ENCODE data around the gene PDE1C.

PDE1C gene

DNA sequence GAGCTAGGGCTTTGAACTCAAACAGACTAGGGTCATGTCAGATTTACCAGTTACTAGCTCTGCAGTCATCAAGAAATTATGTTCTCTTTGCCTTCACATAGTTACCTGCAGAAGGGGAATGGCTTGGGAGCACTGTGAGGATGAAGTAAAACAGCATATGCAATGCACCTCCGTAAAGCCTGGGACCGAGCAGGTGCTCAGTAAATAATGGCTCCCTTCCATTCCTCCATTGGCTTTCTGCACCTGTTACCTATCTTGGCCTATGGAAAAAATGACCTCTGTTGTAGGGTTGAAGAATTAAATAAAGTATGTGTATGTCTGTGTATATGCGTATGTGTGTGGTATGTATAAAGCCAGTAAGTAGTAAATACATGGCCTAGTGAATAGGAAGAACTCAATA lies 78.8 kb downstream of the PDE1C start:
- DNase-seq (ENCODE audit: low read depth) = no peak

DNA sequence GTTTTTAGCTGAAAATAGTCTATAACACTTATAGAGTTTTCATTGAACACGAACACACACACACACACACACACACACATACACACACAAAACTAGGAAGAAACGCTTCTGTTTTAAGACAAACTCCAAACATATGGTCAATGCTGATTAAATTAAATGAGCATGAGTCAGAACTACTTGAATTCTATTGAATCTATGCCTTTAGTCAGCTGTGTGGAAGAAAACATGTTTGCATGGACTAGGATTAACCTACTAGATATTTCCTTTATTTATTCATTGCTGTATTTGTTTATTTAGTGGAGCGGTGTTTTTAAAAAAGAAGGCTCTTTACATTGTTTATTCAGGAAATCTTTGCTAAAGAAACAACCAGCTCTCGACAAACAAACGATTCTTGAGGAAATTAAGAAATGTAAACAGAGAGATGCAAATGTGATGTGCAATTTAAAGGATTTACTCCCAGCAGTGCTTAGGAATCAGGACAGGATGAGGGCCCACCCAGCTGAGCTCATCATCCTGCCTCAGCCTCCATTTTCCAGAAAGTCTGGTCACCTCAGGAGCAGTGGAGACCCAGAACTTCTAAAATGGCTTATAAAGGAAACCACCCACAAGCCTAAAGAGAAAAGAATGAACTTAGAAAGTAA lies 83.2 kb downstream of the PDE1C start:
- DNase-seq (ENCODE audit: low read depth) = no peak

DNA sequence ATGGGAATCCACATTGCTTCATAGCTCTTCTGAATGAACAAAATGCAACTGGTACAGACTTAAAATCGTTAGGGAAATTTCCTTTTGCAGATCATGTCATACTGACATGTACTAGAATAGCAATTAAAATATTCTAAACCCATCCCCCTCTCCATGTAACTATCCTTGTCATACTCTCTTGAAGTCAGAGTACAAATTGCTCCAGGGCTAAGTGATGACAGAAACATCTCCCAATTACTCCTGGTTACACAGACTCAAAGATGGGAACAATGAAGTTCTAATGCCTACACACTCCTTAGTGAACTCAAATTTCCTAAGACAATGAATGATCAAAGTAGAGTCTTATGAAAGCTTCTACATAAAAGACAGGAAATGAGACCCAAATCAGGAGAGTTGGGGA lies 87.2 kb downstream of the PDE1C start:
- DNase-seq (ENCODE audit: low read depth) = no peak

DNA sequence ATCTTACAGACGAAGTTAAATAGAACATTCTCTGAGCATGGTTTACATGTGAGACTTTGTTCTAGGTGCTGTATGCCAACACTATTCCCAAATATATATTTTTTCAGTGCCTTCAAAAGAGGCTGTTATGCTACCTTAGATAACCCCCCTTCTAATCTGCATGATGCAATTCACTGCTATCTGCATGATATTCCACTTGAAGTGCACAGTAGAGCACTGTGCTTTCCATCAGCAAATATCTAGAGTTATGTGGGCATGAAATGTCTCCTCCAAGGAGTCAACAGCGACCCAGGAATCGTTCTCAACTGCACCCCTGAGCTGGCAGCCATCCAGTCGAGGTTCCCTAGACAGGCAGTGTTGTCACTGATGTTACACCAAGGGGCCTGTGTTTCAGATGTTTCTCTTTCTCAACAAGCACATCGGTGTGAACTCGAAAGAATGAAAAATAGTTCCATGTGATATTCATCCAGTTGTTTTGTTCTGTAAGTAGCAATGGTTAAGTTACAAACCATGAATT lies 88.3 kb downstream of the PDE1C start:
- no peak for DNase-seq (ENCODE audit: low read depth)

DNA sequence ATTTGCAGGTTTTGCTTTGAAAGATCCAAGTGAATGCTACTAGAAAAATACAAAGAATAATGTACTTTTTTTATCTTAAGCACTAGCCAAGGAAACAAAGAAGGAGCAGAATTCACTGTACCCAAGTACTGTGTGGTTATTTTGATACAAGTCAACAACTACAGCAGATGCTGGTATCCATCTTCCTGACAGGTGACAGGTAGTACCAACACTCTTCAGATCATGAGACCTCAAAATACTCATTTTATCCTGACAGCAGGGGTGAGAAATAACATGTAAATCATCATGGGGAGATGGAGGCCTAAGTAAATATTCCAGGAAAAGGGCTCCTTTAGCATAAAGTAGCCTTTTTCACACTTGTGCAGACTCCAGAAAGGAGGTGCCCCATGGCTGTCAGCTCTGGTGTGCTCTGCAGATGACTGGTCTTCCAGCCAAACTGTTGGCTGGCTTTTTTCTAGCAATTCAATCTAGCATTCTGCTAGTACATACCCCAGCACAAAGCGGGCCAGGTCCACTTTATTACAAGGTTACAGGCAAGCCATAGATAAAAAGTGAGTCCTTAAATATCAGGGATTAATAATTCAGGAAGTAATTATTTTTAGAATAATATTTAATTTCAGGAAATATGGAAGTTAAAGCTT lies 90.4 kb downstream of the PDE1C start:
- DNase-seq (ENCODE audit: low read depth) = no peak

DNA sequence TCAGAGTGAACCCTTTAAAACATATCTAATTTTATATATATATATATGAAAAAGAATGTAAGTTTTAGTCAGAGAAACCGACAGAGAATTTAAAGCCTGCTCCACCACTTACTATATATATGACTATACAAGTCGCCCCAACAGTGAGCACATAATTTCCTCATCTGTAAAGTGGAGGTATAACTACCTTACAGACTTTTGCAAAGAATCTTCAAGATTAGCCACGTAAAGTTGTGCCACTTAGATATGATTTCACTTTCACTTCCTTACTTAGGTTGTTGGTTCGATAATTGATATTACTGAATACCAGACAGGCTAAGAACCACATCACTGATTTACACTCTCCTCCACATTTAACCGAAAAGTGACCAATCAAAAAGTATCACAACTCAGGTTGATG lies 94.7 kb downstream of the PDE1C start:
- no peak for DNase-seq (ENCODE audit: low read depth)

DNA sequence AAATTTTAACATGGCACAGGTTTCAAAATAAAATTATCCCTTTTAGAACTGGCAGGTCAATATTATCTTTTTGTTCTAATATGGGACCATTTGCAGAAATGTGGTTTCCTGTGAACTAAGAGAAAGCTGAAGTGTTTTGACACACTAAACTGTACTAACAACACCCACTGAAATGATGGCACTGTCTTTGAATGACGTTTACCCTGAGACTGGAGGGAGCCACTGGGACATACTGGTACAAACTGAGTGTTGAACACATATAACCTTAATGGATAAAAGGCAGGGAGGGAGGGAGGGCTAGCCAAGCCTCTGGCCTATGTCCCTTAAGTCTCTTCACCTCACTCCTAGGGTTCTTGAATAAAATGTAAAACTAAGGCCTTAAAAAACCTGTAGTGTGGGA lies 95.9 kb downstream of the PDE1C start:
- DNase-seq (ENCODE audit: low read depth) = no peak

DNA sequence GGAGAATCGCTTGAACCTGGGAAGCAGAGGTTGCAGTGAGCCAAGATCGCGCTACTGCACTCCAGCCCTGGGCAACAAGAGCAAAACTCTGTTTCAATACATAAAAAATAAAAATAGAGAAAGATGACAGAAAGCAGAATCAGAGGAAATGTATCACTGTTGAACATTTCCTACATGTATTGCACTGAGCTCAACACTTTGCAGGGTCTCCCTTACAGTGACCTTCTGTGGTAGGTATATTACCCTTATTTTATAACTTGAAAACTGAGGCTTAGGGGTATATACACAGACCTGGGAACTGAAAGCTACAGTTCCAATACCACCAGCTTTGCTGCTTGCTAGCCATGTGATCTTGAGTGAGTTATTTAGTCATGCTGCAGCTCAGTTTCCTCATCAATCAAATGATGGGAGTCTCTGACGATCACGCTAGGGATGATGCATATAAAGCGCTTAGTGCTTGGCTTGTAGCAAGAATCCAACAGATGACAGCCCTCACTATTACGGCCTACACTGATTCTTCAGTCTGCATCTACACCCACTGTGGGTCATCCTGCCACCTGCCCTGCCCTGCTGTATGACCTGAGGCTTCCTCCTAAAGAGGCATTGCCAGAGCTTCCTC lies 99.0 kb downstream of the PDE1C start:
- no peak for DNase-seq (ENCODE audit: low read depth)

DNA sequence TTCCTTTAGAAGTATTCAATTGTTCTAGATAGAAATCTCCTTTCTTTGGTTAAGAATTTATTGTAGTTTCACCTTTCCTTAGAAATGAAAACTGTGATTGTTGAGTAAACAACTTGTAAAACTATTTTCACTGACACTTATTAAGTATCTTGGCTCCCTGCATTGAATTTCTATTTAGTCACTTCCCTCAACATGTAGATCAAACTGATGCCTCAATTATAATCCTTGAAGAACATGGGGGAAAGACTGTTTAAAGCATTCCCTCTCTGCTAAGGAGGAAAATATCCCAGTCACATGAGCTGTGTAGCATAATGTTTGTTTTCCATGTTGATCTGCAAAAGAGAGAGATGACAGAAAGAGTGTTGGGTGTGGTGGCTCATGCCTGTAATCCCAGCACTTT lies 99.7 kb downstream of the PDE1C start:
- DNase-seq (ENCODE audit: low read depth) = no peak

DNA sequence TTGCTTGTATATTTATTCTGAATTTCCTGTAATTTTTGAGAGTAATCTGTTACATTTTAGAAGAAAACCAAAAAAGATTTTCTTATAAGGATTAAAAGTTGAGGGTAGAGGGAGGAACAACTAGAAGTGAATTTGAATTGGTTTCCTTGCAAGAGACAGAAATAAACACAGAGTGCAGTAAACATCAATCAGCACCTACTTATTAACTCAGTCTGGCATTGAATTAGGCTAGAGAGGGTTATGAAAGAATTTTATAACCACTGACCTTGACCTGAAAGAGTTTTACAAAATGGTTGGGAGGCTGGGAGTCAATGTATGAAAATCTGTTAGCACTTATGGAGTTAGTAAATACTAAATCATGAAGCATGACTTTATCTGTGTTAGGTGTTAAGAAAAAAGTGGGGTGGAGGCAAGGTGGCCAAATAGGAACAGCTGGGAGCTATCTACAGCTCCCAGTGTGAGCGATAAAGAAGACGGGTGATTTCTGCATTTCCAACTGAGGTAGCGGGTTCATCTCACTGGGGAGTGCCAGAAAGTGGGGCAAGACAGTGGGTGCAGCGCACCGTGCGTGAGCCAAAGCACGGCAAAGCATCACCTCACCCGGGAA lies 106.5 kb downstream of the PDE1C start:
- DNase-seq (ENCODE audit: low read depth) = no peak

DNA sequence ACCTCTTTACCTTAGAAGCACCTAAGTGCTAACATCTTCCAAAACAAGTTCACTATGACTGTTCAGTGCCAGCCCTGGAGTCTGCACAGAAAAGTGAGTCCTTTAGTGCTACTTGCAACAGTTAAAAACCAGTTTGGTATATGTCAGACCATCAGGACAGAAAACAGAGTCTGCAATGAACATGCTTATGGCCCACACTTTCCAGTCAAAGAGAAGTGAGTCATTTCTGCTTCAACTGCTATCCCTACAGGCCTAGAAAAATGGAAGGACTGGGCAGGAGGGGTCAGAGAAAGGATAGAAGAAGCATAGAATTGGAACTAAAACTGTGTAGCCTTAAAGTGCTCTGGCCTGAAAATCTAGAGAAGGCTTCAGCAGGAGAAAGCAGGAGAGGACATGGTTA lies 108.0 kb downstream of the PDE1C start:
- no peak for DNase-seq (ENCODE audit: low read depth)

DNA sequence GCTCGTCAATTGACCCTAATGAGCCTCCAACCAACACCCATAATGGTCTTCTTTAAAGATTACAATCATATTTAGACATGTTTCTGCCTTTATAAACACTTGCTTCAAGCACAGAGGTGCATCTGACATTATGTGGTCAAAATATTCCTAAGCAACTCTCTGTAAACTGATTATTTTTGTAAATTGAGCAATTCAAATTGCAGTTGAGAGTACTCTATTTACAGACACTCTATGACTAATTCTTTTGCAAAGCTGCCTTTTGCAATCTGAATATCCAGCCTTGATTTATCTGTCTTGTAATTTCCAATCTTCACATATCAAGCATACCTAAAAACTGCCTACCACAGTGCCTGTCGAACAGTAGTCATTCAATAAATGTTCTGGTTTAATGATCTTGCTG lies 112.0 kb downstream of the PDE1C start:
- DNase-seq (ENCODE audit: low read depth) = no peak

DNA sequence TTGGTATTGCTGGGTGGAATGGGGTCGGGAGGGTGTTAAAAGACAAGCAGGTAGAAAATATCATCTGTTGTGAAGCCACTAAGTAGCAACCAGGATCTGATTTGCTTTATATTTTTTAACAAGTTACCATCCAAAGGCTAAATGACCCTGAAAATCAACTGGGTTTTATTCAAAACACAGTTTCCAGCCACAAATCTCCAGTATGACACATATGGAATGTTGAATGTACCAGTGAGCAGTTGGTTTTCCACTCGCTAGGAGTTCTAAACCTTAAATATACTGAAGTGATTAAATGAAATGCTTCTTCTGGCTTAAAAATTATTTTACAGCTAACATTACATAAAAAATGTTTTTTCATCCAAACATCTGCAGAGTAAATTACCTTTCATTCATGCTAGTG lies 112.5 kb downstream of the PDE1C start:
- DNase-seq (ENCODE audit: low read depth) = no peak

DNA sequence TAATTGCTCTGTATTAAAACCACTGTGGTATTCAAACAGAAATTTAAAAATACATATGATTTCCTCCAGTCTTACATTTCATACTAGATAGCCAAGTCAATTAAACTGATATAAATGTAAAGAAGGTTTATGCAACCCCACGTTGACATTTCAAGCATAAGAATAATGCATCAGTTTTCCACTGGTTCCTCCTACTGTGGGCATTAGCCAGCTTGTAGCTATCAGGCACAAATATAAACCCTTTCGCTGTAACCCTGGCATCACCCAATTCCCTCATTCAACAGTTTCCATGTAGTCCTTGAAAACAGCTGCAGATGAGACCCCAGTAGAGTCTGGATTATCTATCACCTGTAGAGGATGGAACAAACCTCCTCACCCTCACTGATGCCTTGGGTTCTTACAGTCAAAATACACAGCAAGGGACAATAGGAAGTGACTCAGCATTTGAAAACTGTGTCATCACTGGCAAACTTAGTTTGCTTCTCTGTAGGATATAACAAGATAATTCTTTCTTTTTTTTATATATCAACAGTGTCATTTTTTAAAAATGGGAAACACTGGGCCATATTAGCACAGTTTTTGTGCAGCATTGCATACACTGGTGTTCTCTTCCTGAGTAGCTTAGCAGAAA lies 113.0 kb downstream of the PDE1C start:
- DNase-seq (ENCODE audit: low read depth) = no peak

DNA sequence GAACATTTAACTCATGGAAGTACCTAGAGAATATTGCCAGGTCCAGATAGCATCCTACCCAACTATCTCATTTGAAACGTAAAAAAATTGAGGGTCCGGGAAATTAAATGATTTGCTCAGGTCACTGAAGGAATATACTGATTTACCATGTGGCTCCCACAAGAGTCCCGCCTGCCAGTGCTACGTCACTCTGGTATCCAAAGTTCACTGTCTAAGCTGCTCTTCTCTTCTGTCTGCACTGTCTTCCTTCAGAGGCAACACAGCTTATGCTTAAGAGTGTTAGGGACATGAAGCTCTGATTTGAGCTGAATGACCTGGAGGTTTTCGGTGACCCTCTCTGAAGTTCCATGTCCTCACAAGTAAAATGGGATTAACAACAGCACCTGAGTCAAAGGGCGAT lies 114.6 kb downstream of the PDE1C start:
- no peak for DNase-seq (ENCODE audit: low read depth)

DNA sequence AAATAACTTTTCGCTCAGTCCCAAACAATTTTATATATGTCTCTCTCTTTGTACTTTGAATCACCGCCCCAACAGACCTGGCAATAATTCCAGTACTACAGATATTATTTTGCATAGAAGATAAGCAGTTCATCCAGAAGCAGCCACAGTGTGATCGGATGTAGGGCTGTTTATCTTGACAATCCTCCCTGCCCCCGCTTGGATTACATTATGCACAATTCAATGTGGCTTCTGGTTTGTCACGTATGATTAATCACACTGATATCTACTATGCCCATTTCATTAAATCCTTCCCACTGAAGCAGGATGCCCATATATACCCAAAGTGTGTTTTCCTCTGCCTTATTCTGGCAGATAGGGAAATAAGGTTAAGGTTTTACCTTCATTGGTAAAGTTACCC lies 115.2 kb downstream of the PDE1C start:
- DNase-seq (ENCODE audit: low read depth) = no peak

DNA sequence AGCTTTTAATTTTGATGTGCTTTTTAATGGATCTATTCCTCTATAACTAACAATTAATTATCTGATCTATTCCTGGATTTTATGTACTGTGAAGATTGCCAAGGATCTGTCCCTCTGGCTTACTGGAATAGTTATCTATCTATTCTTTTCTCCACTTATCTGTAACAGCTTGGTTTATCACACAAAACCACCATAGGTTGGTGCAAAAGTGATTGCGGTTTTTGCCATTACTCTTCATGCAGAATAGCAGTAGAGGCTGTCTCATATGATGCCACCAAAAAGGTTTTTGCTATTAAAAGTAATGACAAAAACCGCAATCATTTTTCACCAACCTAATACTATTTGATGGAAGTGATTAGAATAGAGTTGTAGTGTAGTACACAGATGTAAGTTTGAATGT lies 115.7 kb downstream of the PDE1C start:
- DNase-seq (ENCODE audit: low read depth) = no peak

DNA sequence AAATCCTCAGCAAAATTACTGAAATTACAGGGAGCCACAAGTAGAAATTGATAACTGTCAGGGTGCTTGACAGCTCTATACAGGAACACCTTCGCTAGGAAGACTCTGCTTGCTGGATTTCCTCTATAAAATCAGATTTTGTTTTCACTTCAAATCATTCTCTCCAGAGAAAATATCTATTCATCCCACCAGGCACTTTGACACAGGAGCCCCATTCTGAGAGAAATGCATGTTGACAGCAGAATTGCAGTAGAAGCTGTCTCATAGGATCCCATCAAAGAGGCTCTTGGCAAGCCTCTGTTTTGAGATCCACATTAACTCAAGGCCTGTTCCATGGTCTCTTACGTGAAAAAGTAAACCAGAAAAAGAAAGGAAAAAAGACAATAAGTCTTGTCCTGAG lies 116.8 kb downstream of the PDE1C start:
- DNase-seq (ENCODE audit: low read depth) = no peak

DNA sequence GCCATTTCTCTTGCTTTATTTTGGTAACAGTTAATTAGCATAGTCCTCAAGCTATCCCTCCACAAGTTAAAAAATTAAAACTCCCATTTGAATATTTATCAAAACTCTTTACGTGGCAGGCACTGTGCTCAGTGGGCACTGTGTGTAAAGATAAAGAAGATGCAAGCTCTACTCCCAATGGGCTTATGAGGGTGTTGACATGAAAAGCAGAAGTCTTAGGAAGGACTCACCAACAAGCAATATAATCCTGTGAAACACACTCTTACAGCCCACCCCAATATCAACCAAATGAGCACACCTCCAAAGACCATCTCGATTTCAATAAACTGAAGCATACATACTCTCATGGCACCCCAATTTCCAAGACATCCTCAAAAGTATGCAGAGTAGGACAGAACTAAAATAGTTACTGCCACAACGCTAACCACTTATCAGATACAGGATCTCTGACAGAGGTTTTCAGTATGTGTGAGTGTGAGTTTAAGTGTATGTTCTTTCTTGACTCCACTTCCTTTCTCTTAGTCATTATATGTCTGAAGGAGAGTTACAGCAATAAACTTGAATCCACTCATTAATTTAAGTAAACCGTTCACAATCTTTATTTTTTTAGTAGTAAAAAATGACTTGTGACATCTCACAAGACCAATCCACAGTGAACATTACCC lies 120.0 kb downstream of the PDE1C start:
- DNase-seq (ENCODE audit: low read depth) = no peak

DNA sequence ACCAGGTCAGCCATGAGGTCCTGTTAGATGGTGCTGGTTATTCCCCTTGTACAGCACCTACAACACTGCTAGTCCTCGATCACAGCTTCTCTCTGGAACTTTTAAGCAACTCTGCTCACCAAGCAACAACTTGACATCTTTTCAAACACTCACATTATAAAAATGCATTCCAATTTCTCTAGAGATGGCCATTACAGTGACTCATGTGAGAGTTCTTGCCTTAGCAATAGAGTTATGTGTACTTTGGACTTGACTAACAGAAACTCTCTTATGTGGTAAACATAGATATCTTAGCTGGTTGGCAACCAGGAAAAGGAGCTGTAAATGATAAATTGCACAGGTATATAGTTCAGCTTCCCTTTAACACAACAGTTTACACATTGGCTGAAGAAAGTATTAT lies 122.2 kb downstream of the PDE1C start:
- peak; percentile 22 for DNase-seq (ENCODE audit: low read depth)

DNA sequence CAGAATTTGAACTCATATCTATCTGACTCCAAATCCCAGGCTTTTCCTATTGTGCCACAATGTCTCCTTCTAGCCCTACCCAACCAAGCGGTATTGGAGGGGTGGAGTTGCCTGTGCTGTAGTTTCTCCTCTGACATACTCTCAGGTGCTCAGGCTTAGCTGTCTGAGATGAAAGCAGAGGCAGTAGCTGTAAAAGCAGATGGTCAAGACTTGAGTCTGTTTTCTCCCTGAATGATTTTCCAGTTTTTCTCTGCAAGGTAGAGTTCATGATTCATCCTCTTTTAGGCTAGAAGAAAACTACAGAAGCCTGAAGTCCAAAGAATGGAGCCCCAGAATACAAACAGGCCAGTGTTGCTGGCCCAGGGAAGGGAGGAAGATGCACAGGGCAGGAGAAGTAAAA lies 130.0 kb downstream of the PDE1C start:
- DNase-seq (ENCODE audit: low read depth) = no peak

DNA sequence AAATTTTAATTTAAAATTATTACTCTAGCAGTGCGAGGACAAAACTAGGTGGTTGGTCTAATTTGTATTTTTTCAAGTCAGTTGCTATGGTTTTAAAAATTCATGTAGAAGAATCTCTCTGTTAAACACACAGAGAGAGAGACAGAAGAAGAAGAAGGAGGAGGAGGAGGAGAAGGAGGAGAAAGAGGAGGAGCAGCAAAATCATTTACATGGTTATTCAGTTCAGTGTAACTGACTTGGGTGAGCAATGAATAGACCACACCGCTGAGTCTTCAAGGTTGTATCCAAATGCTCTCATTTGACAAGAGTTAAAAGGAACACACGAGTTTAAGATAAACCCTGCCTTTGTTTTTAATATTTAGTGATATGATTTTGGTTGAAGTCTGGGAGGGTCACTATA lies 131.1 kb downstream of the PDE1C start:
- no peak for DNase-seq (ENCODE audit: low read depth)
